ENCODE measurements around the gene TMEM17. TPM values are rescaled to one million over a fixed set of nuclear protein-coding genes. Genes with fewer than 3 reads are reported as not detected.
A peak's percentile ranks its signal among the peaks of the same experiment; 100 is the strongest.

TMEM17 gene
- total RNA-seq, 1 experiment from 2014 or later = 3.3 TPM

DNA sequence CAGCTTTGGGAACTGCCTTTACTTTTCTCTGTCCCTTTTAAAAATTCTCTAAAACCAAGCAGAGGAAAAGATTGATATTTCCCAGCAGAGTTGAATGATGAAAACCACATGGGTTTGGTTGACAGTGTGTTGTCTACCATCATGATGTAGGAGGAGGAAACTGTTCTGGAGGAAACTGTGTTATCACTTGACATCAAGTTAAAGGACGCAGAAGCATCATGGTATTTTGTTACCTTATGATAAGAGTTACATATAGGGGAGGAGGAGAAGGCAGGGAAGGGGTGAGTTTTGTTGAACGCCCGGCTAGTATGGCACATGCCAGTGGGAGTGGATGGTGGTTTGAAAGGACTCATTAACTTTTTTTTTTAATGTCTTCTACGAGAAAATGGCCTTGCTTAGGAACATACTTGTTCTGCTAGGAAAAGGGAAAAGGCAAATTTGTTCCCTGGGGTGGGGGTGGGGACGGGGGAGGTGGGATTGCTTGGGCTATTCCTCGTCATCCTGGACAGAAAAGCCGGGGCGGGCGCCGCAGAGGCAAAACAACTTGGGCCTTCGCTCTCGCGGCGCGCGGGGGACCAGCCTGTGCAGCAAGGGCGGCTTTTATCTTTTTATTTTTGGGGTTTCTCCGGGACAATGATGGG lies 766 bp downstream of the TMEM17 start:
- Mint-ChIP-seq H3K36me3 (ENCODE audit: insufficient read depth, unreplicated experiment) (peaks cover 17% of the 10 kb centered on the region), H3K27ac (ENCODE audit: unreplicated experiment) (peak overlapping the region; percentile 73), H3K27me3 (ENCODE audit: unreplicated experiment) (no peaks in the 10 kb centered on the region), H3K9me3 (ENCODE audit: low read depth, unreplicated experiment) (no peaks in the 10 kb centered on the region), H3K4me1 (ENCODE audit: low read depth, unreplicated experiment) (peaks cover 25% of the 10 kb centered on the region), H3K4me3 (ENCODE audit: low read depth, unreplicated experiment) (peak overlapping the region; percentile 72)
- intact Hi-C loops (cut with micrococcal nuclease; ENCODE audit: unreplicated experiment) = loop anchor here (5.0 kb wide), 1 partner anchor 72 kb away; no protein-coding TSS in a partner anchor
- TF ChIP-seq, protein P1, sequence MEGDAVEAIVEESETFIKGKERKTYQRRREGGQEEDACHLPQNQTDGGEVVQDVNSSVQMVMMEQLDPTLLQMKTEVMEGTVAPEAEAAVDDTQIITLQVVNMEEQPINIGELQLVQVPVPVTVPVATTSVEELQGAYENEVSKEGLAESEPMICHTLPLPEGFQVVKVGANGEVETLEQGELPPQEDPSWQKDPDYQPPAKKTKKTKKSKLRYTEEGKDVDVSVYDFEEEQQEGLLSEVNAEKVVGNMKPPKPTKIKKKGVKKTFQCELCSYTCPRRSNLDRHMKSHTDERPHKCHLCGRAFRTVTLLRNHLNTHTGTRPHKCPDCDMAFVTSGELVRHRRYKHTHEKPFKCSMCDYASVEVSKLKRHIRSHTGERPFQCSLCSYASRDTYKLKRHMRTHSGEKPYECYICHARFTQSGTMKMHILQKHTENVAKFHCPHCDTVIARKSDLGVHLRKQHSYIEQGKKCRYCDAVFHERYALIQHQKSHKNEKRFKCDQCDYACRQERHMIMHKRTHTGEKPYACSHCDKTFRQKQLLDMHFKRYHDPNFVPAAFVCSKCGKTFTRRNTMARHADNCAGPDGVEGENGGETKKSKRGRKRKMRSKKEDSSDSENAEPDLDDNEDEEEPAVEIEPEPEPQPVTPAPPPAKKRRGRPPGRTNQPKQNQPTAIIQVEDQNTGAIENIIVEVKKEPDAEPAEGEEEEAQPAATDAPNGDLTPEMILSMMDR (IDR thresholded peaks at IDR 0.05; ENCODE audit: unreplicated experiment) = no peak
- DNase-seq = no peak
- CTCF ChIA-PET = interaction anchor here (1.2 to 1.7 kb wide), 4 partner anchors 21 to 48 kb away, joined by 3 to 10 read pairs (median 6); no protein-coding TSS in a partner anchor
- no TSS peak for BruUV-seq (replicated peaks)

- intact Hi-C loops (cut with micrococcal nuclease; ENCODE audit: unreplicated experiment) = loop anchor here (5.0 kb wide), 1 partner anchor 73 kb away; no protein-coding TSS in a partner anchor
- H3K9me3 Mint-ChIP-seq (ENCODE audit: low read depth, unreplicated experiment) = no peaks in the 10 kb centered on the region
- H3K27me3 Mint-ChIP-seq (ENCODE audit: unreplicated experiment) = no peaks in the 10 kb centered on the region
- peaks cover 17% of the 10 kb centered on the region for H3K36me3 Mint-ChIP-seq (ENCODE audit: insufficient read depth, unreplicated experiment)
- BruUV-seq (replicated peaks) = no TSS peak
- peak overlapping the region; percentile 72 for H3K4me3 Mint-ChIP-seq (ENCODE audit: low read depth, unreplicated experiment)
- peak overlapping the region; percentile 73 for H3K27ac Mint-ChIP-seq (ENCODE audit: unreplicated experiment)
- DNase-seq = no peak
- H3K4me1 Mint-ChIP-seq (ENCODE audit: low read depth, unreplicated experiment) = peaks cover 25% of the 10 kb centered on the region
- CTCF ChIA-PET = interaction anchor here (1.3 kb wide), 1 partner anchor 26 kb away, joined by 3 read pairs; no protein-coding TSS in a partner anchor
- TF ChIP-seq, protein P1 (IDR thresholded peaks at IDR 0.05; ENCODE audit: unreplicated experiment) = no peak
Measured at GRCh38 chr2:62504657-62505056, 1.3 kb downstream of the TMEM17 start.

DNA sequence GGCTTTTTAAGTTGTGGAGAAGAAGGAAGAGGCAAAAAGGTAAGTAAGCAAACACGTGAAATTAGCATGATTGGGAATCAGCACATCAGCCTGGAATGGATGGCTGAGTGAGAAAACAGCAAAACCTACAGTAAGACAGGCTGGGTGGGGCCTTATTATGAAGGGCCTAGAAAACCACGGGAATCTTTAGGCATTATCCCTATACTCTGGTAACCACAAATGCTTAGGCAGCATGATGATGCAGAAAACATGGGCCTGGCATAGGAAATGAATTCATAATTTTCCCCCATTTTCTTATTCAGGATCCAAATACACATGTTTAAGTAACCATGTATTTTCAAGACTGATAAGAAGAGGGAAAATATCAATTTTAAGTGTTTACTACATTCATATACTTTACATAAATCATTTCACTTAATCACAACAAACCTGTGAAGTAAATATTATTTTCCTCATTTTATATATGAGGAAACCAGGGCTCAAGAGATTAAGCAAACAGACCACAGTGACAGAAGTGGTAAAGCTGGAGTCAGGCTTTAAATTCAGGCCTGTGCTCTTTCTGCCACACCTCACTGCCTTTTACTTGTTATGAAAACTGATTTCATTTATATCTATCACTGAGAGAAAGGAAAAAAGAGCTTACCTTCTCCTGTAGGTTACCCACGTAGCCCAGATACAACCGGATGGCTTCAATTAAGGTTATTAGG lies 4.0 kb downstream of the TMEM17 start:
- BruUV-seq (replicated peaks) = no TSS peak
- Mint-ChIP-seq H3K9me3 (ENCODE audit: low read depth, unreplicated experiment) (no peaks in the 10 kb centered on the region), H3K36me3 (ENCODE audit: insufficient read depth, unreplicated experiment) (peaks cover 17% of the 10 kb centered on the region), H3K4me3 (ENCODE audit: low read depth, unreplicated experiment) (no peak overlapping the region), H3K27ac (ENCODE audit: unreplicated experiment) (no peak overlapping the region), H3K4me1 (ENCODE audit: low read depth, unreplicated experiment) (peaks cover 21% of the 10 kb centered on the region), H3K27me3 (ENCODE audit: unreplicated experiment) (no peaks in the 10 kb centered on the region)
- TF ChIP-seq, protein P1 (IDR thresholded peaks at IDR 0.05; ENCODE audit: unreplicated experiment) = no peak
- no peak for DNase-seq
- CTCF ChIA-PET = no interaction called here
- intact Hi-C loops (cut with micrococcal nuclease; ENCODE audit: unreplicated experiment) = no loop called here

DNA sequence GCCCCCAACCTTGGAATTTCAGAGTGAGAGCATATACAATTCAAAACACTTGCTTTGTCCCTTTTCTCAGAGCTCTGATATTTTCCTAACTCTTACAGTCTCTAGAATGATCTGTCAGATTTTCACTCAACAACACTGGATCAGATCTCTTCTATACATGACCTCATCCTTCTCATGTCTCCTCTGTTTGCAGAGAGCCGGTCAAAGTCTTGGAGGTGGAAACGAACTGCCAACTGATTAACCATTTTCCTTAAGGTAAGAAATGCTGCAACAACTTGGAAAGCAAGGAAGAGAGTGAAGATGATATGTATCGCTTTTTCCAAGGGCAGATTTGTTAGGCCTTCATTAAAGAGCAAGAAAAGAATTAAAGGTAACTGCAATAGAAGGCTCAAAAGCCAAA lies 4.9 kb downstream of the TMEM17 start:
- Mint-ChIP-seq H3K27ac (ENCODE audit: unreplicated experiment) (no peak overlapping the region), H3K9me3 (ENCODE audit: low read depth, unreplicated experiment) (no peaks in the 10 kb centered on the region), H3K4me1 (ENCODE audit: low read depth, unreplicated experiment) (peaks cover 12% of the 10 kb centered on the region), H3K36me3 (ENCODE audit: insufficient read depth, unreplicated experiment) (peaks cover 12% of the 10 kb centered on the region), H3K4me3 (ENCODE audit: low read depth, unreplicated experiment) (no peak overlapping the region), H3K27me3 (ENCODE audit: unreplicated experiment) (no peaks in the 10 kb centered on the region)
- CTCF ChIA-PET = no interaction called here
- BruUV-seq (replicated peaks) = no TSS peak
- TF ChIP-seq, protein P1 (IDR thresholded peaks at IDR 0.05; ENCODE audit: unreplicated experiment) = no peak
- no peak for DNase-seq
- intact Hi-C loops (cut with micrococcal nuclease; ENCODE audit: unreplicated experiment) = no loop called here

All from Calu3 (cell line).